H1 (cell line): ENCODE measurements around the gene GASK1B. TPM values are rescaled to one million over a fixed set of nuclear protein-coding genes. Genes with fewer than 3 reads are reported as not detected.

Source experiments
- CTCF ChIA-PET: fragments of 300-600 bp; sonication (Branson Sonifier 250); formaldehyde crosslinking; loops from one replicate; lab custom pipeline; 2021; ENCODE audit not compliant: partially characterized antibody; lab: Charles Lee
- POLR2A ChIA-PET: fragments of 300-600 bp; sonication (Branson Sonifier 250); formaldehyde crosslinking; loops from one replicate; lab custom pipeline; 2021; ENCODE audit warnings: inconsistent platforms; ENCODE audit not compliant: partially characterized antibody; lab: Charles Lee
- DNase-seq, 2 experiments: peaks; one replicate each; pipeline versions ENCODE4 v3.0.0 to v3.0.0-alpha.2; 2010 to 2022; ENCODE audit warnings: low spot score in 2 of 2, low read depth in 1 of 2, mixed read lengths in 1 of 2
- FAIRE-seq: peaks from 2 replicates; lab custom pipeline; 2011; peaks lifted over from hg19 to GRCh38; lab: Jason Lieb, UNC
- H2AFZ ChIP-seq: 2 replicates; pipeline ENCODE4 v1.8.1; 2012; ENCODE audit warnings: low read length, inconsistent platforms
- H2AK5ac ChIP-seq: 2 replicates; pipeline ENCODE4 v1.6.1; 2013; ENCODE audit warnings: low read depth, low read length
- H2BK120ac ChIP-seq: replicated peaks from 2 replicates; pipeline ENCODE3; 2013; ENCODE audit warnings: low read depth, low read length, inconsistent platforms
- H2BK12ac ChIP-seq: 2 replicates; pipeline ENCODE4 v1.6.1; 2013; ENCODE audit warnings: low read depth, low read length
- H2BK15ac ChIP-seq: 2 replicates; pipeline ENCODE4 v1.6.1; 2013; ENCODE audit warnings: low read length
- H2BK20ac ChIP-seq: 2 replicates; pipeline ENCODE4 v1.6.1; 2013; ENCODE audit warnings: low read length
- H2BK5ac ChIP-seq: 2 replicates; pipeline ENCODE4 v1.6.1; 2013; ENCODE audit warnings: low read depth, low read length
- H3K14ac ChIP-seq: 2 replicates; pipeline ENCODE4 v1.6.1; 2013; ENCODE audit warnings: inconsistent platforms; ENCODE audit not compliant: insufficient read length
- H3K18ac ChIP-seq: 2 replicates; pipeline ENCODE4 v1.6.1; 2013; ENCODE audit warnings: low read length; ENCODE audit errors: extremely low read depth
- H3K23ac ChIP-seq: 2 replicates; pipeline ENCODE4 v1.6.1; 2013; ENCODE audit warnings: inconsistent platforms; ENCODE audit not compliant: insufficient read length
- H3K23me2 ChIP-seq: 2 replicates; pipeline ENCODE4 v1.6.1; 2013; ENCODE audit warnings: low read depth, low read length
- H3K27ac ChIP-seq: 2 replicates; pipeline ENCODE4 v1.6.1; 2011; ENCODE audit warnings: low read depth, low read length, inconsistent platforms
- H3K27me3 ChIP-seq, 4 experiments: replicated peaks in 1 of 4; 1 replicate in 1 of 4; 2 replicates in 3 of 4; pipeline versions ENCODE4 v1.6.1 to v1.8.1; 2011 to 2013; ENCODE audit warnings: low read length in 3 of 4, mild to moderate bottlenecking in 3 of 4, inconsistent platforms in 2 of 4, mixed read lengths in 2 of 4, moderate library complexity in 1 of 4; ENCODE audit not compliant: control insufficient read depth in 3 of 4, insufficient read depth in 3 of 4; ENCODE audit errors: extremely low read depth in 1 of 4
- H3K36me3 ChIP-seq, 4 experiments: 2 replicates each; pipeline versions ENCODE4 v1.6.1 to v1.8.1; 2011 to 2013; ENCODE audit warnings: mild to moderate bottlenecking in 4 of 4, low read length in 3 of 4, moderate library complexity in 2 of 4, control low read depth in 1 of 4, inconsistent platforms in 1 of 4; ENCODE audit not compliant: insufficient read depth in 4 of 4, control insufficient read depth in 2 of 4
- H3K4ac ChIP-seq: replicated peaks from 2 replicates; pipeline ENCODE3; 2013; ENCODE audit warnings: low read length, low read depth, mixed read lengths, inconsistent platforms; ENCODE audit not compliant: insufficient read length
- H3K4me1 ChIP-seq, 4 experiments: replicated peaks in 1 of 4; 1 replicate in 1 of 4; 2 replicates in 3 of 4; pipeline versions ENCODE4 v1.6.1 to v1.8.1; 2011 to 2013; ENCODE audit warnings: low read length in 3 of 4, inconsistent platforms in 2 of 4, mixed read lengths in 1 of 4; ENCODE audit not compliant: insufficient read depth in 4 of 4, control insufficient read depth in 3 of 4
- H3K4me2 ChIP-seq, 2 experiments: 2 replicates each; pipeline versions ENCODE4 v1.6.1 to v1.8.1; 2011 to 2013; ENCODE audit warnings: low read depth in 2 of 2, low read length in 2 of 2, control low read depth in 1 of 2, inconsistent platforms in 1 of 2, mild to moderate bottlenecking in 1 of 2; ENCODE audit not compliant: insufficient read depth in 1 of 2
- H3K4me3 ChIP-seq, 4 experiments: fragments of 200-600, 300-600 bp in 1 of 4; sonication (generic), shearing (Covaris generic), sonication (Bioruptor Twin) in 1 of 4; 2 replicates each; pipeline versions ENCODE4 v1.5.1 to v1.8.1; 2011 to 2016; ENCODE audit warnings: low read length in 4 of 4, low read depth in 3 of 4, control low read depth in 2 of 4, inconsistent platforms in 2 of 4, mild to moderate bottlenecking in 2 of 4, mixed read lengths in 1 of 4, moderate library complexity in 1 of 4; ENCODE audit not compliant: insufficient read depth in 2 of 4; ENCODE audit errors: extremely low read depth in 1 of 4
- H3K56ac ChIP-seq: replicated peaks from 2 replicates; pipeline ENCODE3; 2013; ENCODE audit warnings: low read depth, mild to moderate bottlenecking, mixed read lengths, low read length, inconsistent platforms; ENCODE audit not compliant: insufficient read length
- H3K79me1 ChIP-seq: 2 replicates; pipeline ENCODE4 v1.6.1; 2013; ENCODE audit warnings: low read depth, low read length, control low read depth
- H3K79me2 ChIP-seq, 2 experiments: 2 replicates each; pipeline versions ENCODE4 v1.6.1 to v1.8.1; 2012 to 2013; ENCODE audit warnings: low read length in 2 of 2, mild to moderate bottlenecking in 2 of 2, inconsistent platforms in 1 of 2; ENCODE audit not compliant: insufficient read depth in 2 of 2, control insufficient read depth in 1 of 2
- H3K9ac ChIP-seq, 4 experiments: replicated peaks in 1 of 4; 1 replicate in 1 of 4; 2 replicates in 3 of 4; pipeline versions ENCODE4 v1.6.1 to v1.8.1; 2011 to 2013; ENCODE audit warnings: low read depth in 3 of 4, low read length in 3 of 4, control low read depth in 2 of 4, mild to moderate bottlenecking in 2 of 4, moderate library complexity in 2 of 4, inconsistent platforms in 1 of 4; ENCODE audit errors: extremely low read depth in 1 of 4
- H3K9me3 ChIP-seq, 2 experiments: 2 replicates each; pipeline versions ENCODE4 v1.6.1 to v1.8.1; 2012 to 2013; ENCODE audit warnings: mild to moderate bottlenecking in 2 of 2, moderate library complexity in 2 of 2, control low read depth in 1 of 2, inconsistent platforms in 1 of 2, low read depth in 1 of 2, low read length in 1 of 2, mixed read lengths in 1 of 2; ENCODE audit not compliant: insufficient read depth in 2 of 2
- H4K20me1 ChIP-seq, 2 experiments: replicated peaks in 1 of 2; 2 replicates each; pipeline versions ENCODE3 to v1.8.1; 2011 to 2013; ENCODE audit warnings: inconsistent platforms in 2 of 2, low read length in 2 of 2, mild to moderate bottlenecking in 1 of 2; ENCODE audit not compliant: insufficient read depth in 2 of 2, control insufficient read depth in 1 of 2
- H4K5ac ChIP-seq: 2 replicates; pipeline ENCODE4 v1.6.1; 2013; ENCODE audit warnings: low read length, low read depth, mixed read lengths, inconsistent platforms; ENCODE audit not compliant: insufficient read length
- H4K8ac ChIP-seq: 2 replicates; pipeline ENCODE4 v1.8.0; 2013; ENCODE audit warnings: mild to moderate bottlenecking, moderate library complexity, low read length, inconsistent platforms; ENCODE audit not compliant: insufficient read depth; ENCODE audit errors: extremely low read depth
- H4K91ac ChIP-seq: replicated peaks from 2 replicates; pipeline ENCODE3; 2013; ENCODE audit warnings: low read length, mixed read lengths, inconsistent platforms; ENCODE audit not compliant: insufficient read length
- EGR1 ChIP-seq: IDR thresholded peaks from 2 replicates; pipeline ENCODE4 v1.6.1; 2011; ENCODE audit warnings: low read depth, low read length, borderline replicate concordance
- KDM1A ChIP-seq: fragments of 200-600, 300-600 bp; sonication (generic); IDR thresholded peaks from 2 replicates; pipeline ENCODE4 v1.7.1; 2016; ENCODE audit warnings: mild to moderate bottlenecking, low read length, borderline replicate concordance
- MAFK ChIP-seq: IDR thresholded peaks from 2 replicates; pipeline ENCODE4 v1.6.1; 2012; ENCODE audit warnings: low read depth, mild to moderate bottlenecking, improper control_type of control experiment, low read length
- NRF1 ChIP-seq: IDR thresholded peaks from 2 replicates; pipeline ENCODE4 v1.6.1; 2011; ENCODE audit warnings: mild to moderate bottlenecking, low read depth, low read length, improper control_type of control experiment
- RAD21 ChIP-seq, 2 experiments: IDR thresholded peaks in 1 of 2; conservative IDR thresholded peaks in 1 of 2; 2 replicates each; pipeline ENCODE4 v1.6.1; 2011; ENCODE audit warnings: low read depth in 2 of 2, low read length in 2 of 2, improper control_type of control experiment in 1 of 2, inconsistent platforms in 1 of 2, mild to moderate bottlenecking in 1 of 2, moderate library complexity in 1 of 2
- SRF ChIP-seq: IDR thresholded peaks from 2 replicates; pipeline ENCODE4 v1.6.1; 2011; ENCODE audit warnings: mild to moderate bottlenecking, low read depth, low read length, moderate library complexity
- TCF12 ChIP-seq: IDR thresholded peaks from 2 replicates; pipeline ENCODE4 v1.6.1; 2011; ENCODE audit warnings: low read depth, mild to moderate bottlenecking, low read length
- YY1 ChIP-seq: IDR thresholded peaks from 2 replicates; pipeline ENCODE4 v1.6.1; 2011; ENCODE audit warnings: low read depth, mild to moderate bottlenecking, low read length
- ZNF274 ChIP-seq: IDR thresholded peaks from 2 replicates; pipeline ENCODE4 v1.7.0; 2012; ENCODE audit warnings: low read length, borderline replicate concordance; ENCODE audit errors: extremely low read depth
- WGBS, 2 experiments: shearing (Covaris generic) in 1 of 2; methylation state at CpG; one replicate each; pipeline versions ENCODE4 v1.1.6 to v1.1.7; 2013 to 2015; ENCODE audit warnings: low lambda C conversion rate in 2 of 2, mixed read lengths in 2 of 2, inconsistent platforms in 1 of 2, low coverage in 1 of 2, missing lambda C conversion rate in 1 of 2; ENCODE audit not compliant: insufficient replicate concordance in 2 of 2, insufficient coverage in 1 of 2, insufficient read length in 1 of 2; ENCODE audit errors: extremely low coverage in 1 of 2, missing lambda C conversion rate in 1 of 2; 5-methylcytosine and 5-hydroxymethylcytosine counted together
- polyA plus RNA-seq, 7 experiments: library from polyadenylated mRNA; depleted of rRNA in 3 of 7; stranded (reverse) in 5 of 7; unstranded in 2 of 7; fragments of >200 nt in 5 of 7; fragments of 200-250 nt in 2 of 7; gene quantifications; 1 replicate in 5 of 7; 2 replicates in 1 of 7; 4 replicates in 1 of 7; pipeline versions ENCODE4 v1.2.1 to v1.2.3, GENCODE V29; 2011 to 2013; ENCODE audit warnings: missing spikeins in 2 of 7, mixed read lengths in 2 of 7
- total RNA-seq: library from RNA; stranded (reverse); fragmentation: NEBNext Ultra II Directional; extraction: Animal tissue kit (Norgen Biotek cat#: 25700); gene quantifications from 2 replicates; pipeline ENCODE4 v1.2.1, GENCODE V29; 2021
- TF ChIP-seq, protein P1 (sequence below): IDR thresholded peaks from 2 replicates; pipeline ENCODE4 v1.6.1; 2011; ENCODE audit warnings: low read depth, mild to moderate bottlenecking, low read length; ENCODE audit not compliant: insufficient read depth
- TF ChIP-seq, protein P2 (sequence below), 3 experiments: IDR thresholded peaks; 1 replicate in 2 of 3; 2 replicates in 1 of 3; pipeline versions ENCODE4 v1.5.1 to v1.6.1; 2011; ENCODE audit warnings: low read length in 3 of 3, mild to moderate bottlenecking in 3 of 3, inconsistent platforms in 2 of 3, low read depth in 1 of 3, moderate library complexity in 1 of 3; ENCODE audit not compliant: insufficient read depth in 1 of 3; ENCODE audit errors: control extremely low read depth in 1 of 3

The GASK1B gene
- total and polyA plus RNA-seq, 2 of the 8 experiments (the other 6 are each of a cell fraction or from before 2014, with no cell fraction given), result not detected

DNA sequence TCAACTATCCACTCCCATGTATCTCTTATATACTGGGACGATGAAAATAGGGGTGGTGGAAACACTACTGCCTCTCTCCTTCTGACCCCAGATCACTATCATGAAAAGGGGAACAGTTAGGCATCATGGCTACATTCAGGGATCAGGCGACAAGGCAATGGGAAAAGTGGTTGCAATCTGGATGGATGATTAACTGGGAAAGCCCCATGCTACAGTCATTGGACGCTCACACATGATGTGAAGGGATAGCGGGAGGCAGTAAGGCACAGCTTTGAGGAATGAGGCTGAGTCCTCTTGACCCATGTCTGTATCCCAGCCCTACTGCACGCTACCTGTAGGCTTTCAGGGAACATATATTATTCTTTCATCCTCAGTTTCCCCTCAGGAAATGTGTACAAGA, 10.2 kb downstream of the GASK1B start:
- Histone ChIP-seq H3K14ac (no peak overlapping the region), H3K4me3 (no peak overlapping the region), H3K27me3 (no peaks in the 10 kb centered on the region), H3K9ac (no peak overlapping the region), H4K91ac (no peak overlapping the region), H3K23me2 (no peaks in the 10 kb centered on the region), H2BK12ac (no peak overlapping the region), H3K4ac (no peak overlapping the region), H2AFZ (no peak overlapping the region), H2BK5ac (no peak overlapping the region), H3K4me1 (no peaks in the 10 kb centered on the region), H3K79me2 (no peaks in the 10 kb centered on the region), H2BK120ac (no peak overlapping the region), H2BK20ac (no peak overlapping the region), H3K18ac (no peak overlapping the region), H2BK15ac (no peak overlapping the region), H3K79me1 (no peaks in the 10 kb centered on the region), H3K4me2 (no peak overlapping the region), H3K23ac (no peak overlapping the region), H4K8ac (no peak overlapping the region), H4K20me1 (no peaks in the 10 kb centered on the region), H3K27ac (no peak overlapping the region), H4K5ac (no peak overlapping the region), H3K36me3 (no peaks in the 10 kb centered on the region), H3K9me3 (no peaks in the 10 kb centered on the region), H2AK5ac (no peak overlapping the region), H3K56ac (no peak overlapping the region)
- no peak for DNase-seq
- 96% methylated on average over 5 of the region's 5 CpGs; no CpG with 5 or more reads in 1 of the 2 experiments for WGBS, 2 experiments
- FAIRE-seq, result no peak
- ChIA-PET POLR2A (no interaction called here), CTCF (interaction anchor here (1.1 to 5.4 kb wide), 2 partner anchors 9 to 11 kb away, joined by 5 to 23 read pairs; partner anchors contain the start of gene GASK1B)
- TF ChIP-seq, protein P1, sequence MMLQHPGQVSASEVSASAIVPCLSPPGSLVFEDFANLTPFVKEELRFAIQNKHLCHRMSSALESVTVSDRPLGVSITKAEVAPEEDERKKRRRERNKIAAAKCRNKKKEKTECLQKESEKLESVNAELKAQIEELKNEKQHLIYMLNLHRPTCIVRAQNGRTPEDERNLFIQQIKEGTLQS, result no peak
- TF ChIP-seq YY1, result no peak
- no peak for TF ChIP-seq ZNF274
- no peak for TF ChIP-seq RAD21 (IDR thresholded peaks at IDR 0.05 in 1 of 2, conservative IDR thresholded peaks at IDR 0.05 in 1 of 2; ENCODE audit: low read depth in 2 of 2, low read length in 2 of 2)
- TF ChIP-seq, protein P2, sequence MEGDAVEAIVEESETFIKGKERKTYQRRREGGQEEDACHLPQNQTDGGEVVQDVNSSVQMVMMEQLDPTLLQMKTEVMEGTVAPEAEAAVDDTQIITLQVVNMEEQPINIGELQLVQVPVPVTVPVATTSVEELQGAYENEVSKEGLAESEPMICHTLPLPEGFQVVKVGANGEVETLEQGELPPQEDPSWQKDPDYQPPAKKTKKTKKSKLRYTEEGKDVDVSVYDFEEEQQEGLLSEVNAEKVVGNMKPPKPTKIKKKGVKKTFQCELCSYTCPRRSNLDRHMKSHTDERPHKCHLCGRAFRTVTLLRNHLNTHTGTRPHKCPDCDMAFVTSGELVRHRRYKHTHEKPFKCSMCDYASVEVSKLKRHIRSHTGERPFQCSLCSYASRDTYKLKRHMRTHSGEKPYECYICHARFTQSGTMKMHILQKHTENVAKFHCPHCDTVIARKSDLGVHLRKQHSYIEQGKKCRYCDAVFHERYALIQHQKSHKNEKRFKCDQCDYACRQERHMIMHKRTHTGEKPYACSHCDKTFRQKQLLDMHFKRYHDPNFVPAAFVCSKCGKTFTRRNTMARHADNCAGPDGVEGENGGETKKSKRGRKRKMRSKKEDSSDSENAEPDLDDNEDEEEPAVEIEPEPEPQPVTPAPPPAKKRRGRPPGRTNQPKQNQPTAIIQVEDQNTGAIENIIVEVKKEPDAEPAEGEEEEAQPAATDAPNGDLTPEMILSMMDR (IDR thresholded peaks at IDR 0.05; ENCODE audit: control extremely low read depth in 1 of 3, insufficient read depth in 1 of 3, low read depth in 1 of 3, low read length in 3 of 3), result no peak
- TF ChIP-seq MAFK, result no peak
- no peak for TF ChIP-seq SRF
- TF ChIP-seq TCF12, result no peak
- TF ChIP-seq NRF1, result no peak
- no peak for TF ChIP-seq KDM1A
- TF ChIP-seq EGR1, result no peak
